H1 (cell line): Measurements from ENCODE around the gene ARHGAP35. TPM values are rescaled to one million over a fixed set of nuclear protein-coding genes. Genes with fewer than 3 reads are reported as not detected.

Experiments
- CTCF ChIA-PET: fragments of 300-600 bp; sonication (Branson Sonifier 250); formaldehyde crosslinking; loops from one replicate; lab custom pipeline; 2021; ENCODE audit not compliant: partially characterized antibody; lab: Charles Lee
- POLR2A ChIA-PET: fragments of 300-600 bp; sonication (Branson Sonifier 250); formaldehyde crosslinking; loops from one replicate; lab custom pipeline; 2021; ENCODE audit warnings: inconsistent platforms; ENCODE audit not compliant: partially characterized antibody; lab: Charles Lee
- DNase-seq, 2 experiments: peaks; one replicate each; pipeline versions ENCODE4 v3.0.0 to v3.0.0-alpha.2; 2010 to 2022; ENCODE audit warnings: low spot score in 2 of 2, low read depth in 1 of 2, mixed read lengths in 1 of 2
- FAIRE-seq: peaks from 2 replicates; lab custom pipeline; 2011; peaks lifted over from hg19 to GRCh38; lab: Jason Lieb, UNC
- H2AFZ ChIP-seq: 2 replicates; pipeline ENCODE4 v1.8.1; 2012; ENCODE audit warnings: low read length, inconsistent platforms
- H2AK5ac ChIP-seq: 2 replicates; pipeline ENCODE4 v1.6.1; 2013; ENCODE audit warnings: low read depth, low read length
- H2BK120ac ChIP-seq: replicated peaks from 2 replicates; pipeline ENCODE3; 2013; ENCODE audit warnings: low read depth, low read length, inconsistent platforms
- H2BK12ac ChIP-seq: 2 replicates; pipeline ENCODE4 v1.6.1; 2013; ENCODE audit warnings: low read depth, low read length
- H2BK15ac ChIP-seq: 2 replicates; pipeline ENCODE4 v1.6.1; 2013; ENCODE audit warnings: low read length
- H2BK20ac ChIP-seq: 2 replicates; pipeline ENCODE4 v1.6.1; 2013; ENCODE audit warnings: low read length
- H2BK5ac ChIP-seq: 2 replicates; pipeline ENCODE4 v1.6.1; 2013; ENCODE audit warnings: low read depth, low read length
- H3K14ac ChIP-seq: 2 replicates; pipeline ENCODE4 v1.6.1; 2013; ENCODE audit warnings: inconsistent platforms; ENCODE audit not compliant: insufficient read length
- H3K18ac ChIP-seq: 2 replicates; pipeline ENCODE4 v1.6.1; 2013; ENCODE audit warnings: low read length; ENCODE audit errors: extremely low read depth
- H3K23ac ChIP-seq: 2 replicates; pipeline ENCODE4 v1.6.1; 2013; ENCODE audit warnings: inconsistent platforms; ENCODE audit not compliant: insufficient read length
- H3K23me2 ChIP-seq: 2 replicates; pipeline ENCODE4 v1.6.1; 2013; ENCODE audit warnings: low read depth, low read length
- H3K27ac ChIP-seq: 2 replicates; pipeline ENCODE4 v1.6.1; 2011; ENCODE audit warnings: low read depth, low read length, inconsistent platforms
- H3K27me3 ChIP-seq, 4 experiments: replicated peaks in 1 of 4; 1 replicate in 1 of 4; 2 replicates in 3 of 4; pipeline versions ENCODE4 v1.6.1 to v1.8.1; 2011 to 2013; ENCODE audit warnings: low read length in 3 of 4, mild to moderate bottlenecking in 3 of 4, inconsistent platforms in 2 of 4, mixed read lengths in 2 of 4, moderate library complexity in 1 of 4; ENCODE audit not compliant: control insufficient read depth in 3 of 4, insufficient read depth in 3 of 4; ENCODE audit errors: extremely low read depth in 1 of 4
- H3K36me3 ChIP-seq, 4 experiments: 2 replicates each; pipeline versions ENCODE4 v1.6.1 to v1.8.1; 2011 to 2013; ENCODE audit warnings: mild to moderate bottlenecking in 4 of 4, low read length in 3 of 4, moderate library complexity in 2 of 4, control low read depth in 1 of 4, inconsistent platforms in 1 of 4; ENCODE audit not compliant: insufficient read depth in 4 of 4, control insufficient read depth in 2 of 4
- H3K4ac ChIP-seq: replicated peaks from 2 replicates; pipeline ENCODE3; 2013; ENCODE audit warnings: low read length, low read depth, mixed read lengths, inconsistent platforms; ENCODE audit not compliant: insufficient read length
- H3K4me1 ChIP-seq, 4 experiments: replicated peaks in 1 of 4; 1 replicate in 1 of 4; 2 replicates in 3 of 4; pipeline versions ENCODE4 v1.6.1 to v1.8.1; 2011 to 2013; ENCODE audit warnings: low read length in 3 of 4, inconsistent platforms in 2 of 4, mixed read lengths in 1 of 4; ENCODE audit not compliant: insufficient read depth in 4 of 4, control insufficient read depth in 3 of 4
- H3K4me2 ChIP-seq, 2 experiments: 2 replicates each; pipeline versions ENCODE4 v1.6.1 to v1.8.1; 2011 to 2013; ENCODE audit warnings: low read depth in 2 of 2, low read length in 2 of 2, control low read depth in 1 of 2, inconsistent platforms in 1 of 2, mild to moderate bottlenecking in 1 of 2; ENCODE audit not compliant: insufficient read depth in 1 of 2
- H3K4me3 ChIP-seq, 4 experiments: fragments of 200-600, 300-600 bp in 1 of 4; sonication (generic), shearing (Covaris generic), sonication (Bioruptor Twin) in 1 of 4; 2 replicates each; pipeline versions ENCODE4 v1.5.1 to v1.8.1; 2011 to 2016; ENCODE audit warnings: low read length in 4 of 4, low read depth in 3 of 4, control low read depth in 2 of 4, inconsistent platforms in 2 of 4, mild to moderate bottlenecking in 2 of 4, mixed read lengths in 1 of 4, moderate library complexity in 1 of 4; ENCODE audit not compliant: insufficient read depth in 2 of 4; ENCODE audit errors: extremely low read depth in 1 of 4
- H3K56ac ChIP-seq: replicated peaks from 2 replicates; pipeline ENCODE3; 2013; ENCODE audit warnings: low read depth, mild to moderate bottlenecking, mixed read lengths, low read length, inconsistent platforms; ENCODE audit not compliant: insufficient read length
- H3K79me1 ChIP-seq: 2 replicates; pipeline ENCODE4 v1.6.1; 2013; ENCODE audit warnings: low read depth, low read length, control low read depth
- H3K79me2 ChIP-seq, 2 experiments: 2 replicates each; pipeline versions ENCODE4 v1.6.1 to v1.8.1; 2012 to 2013; ENCODE audit warnings: low read length in 2 of 2, mild to moderate bottlenecking in 2 of 2, inconsistent platforms in 1 of 2; ENCODE audit not compliant: insufficient read depth in 2 of 2, control insufficient read depth in 1 of 2
- H3K9ac ChIP-seq, 4 experiments: replicated peaks in 1 of 4; 1 replicate in 1 of 4; 2 replicates in 3 of 4; pipeline versions ENCODE4 v1.6.1 to v1.8.1; 2011 to 2013; ENCODE audit warnings: low read depth in 3 of 4, low read length in 3 of 4, control low read depth in 2 of 4, mild to moderate bottlenecking in 2 of 4, moderate library complexity in 2 of 4, inconsistent platforms in 1 of 4; ENCODE audit errors: extremely low read depth in 1 of 4
- H3K9me3 ChIP-seq, 2 experiments: 2 replicates each; pipeline versions ENCODE4 v1.6.1 to v1.8.1; 2012 to 2013; ENCODE audit warnings: mild to moderate bottlenecking in 2 of 2, moderate library complexity in 2 of 2, control low read depth in 1 of 2, inconsistent platforms in 1 of 2, low read depth in 1 of 2, low read length in 1 of 2, mixed read lengths in 1 of 2; ENCODE audit not compliant: insufficient read depth in 2 of 2
- H4K20me1 ChIP-seq, 2 experiments: replicated peaks in 1 of 2; 2 replicates each; pipeline versions ENCODE3 to v1.8.1; 2011 to 2013; ENCODE audit warnings: inconsistent platforms in 2 of 2, low read length in 2 of 2, mild to moderate bottlenecking in 1 of 2; ENCODE audit not compliant: insufficient read depth in 2 of 2, control insufficient read depth in 1 of 2
- H4K5ac ChIP-seq: 2 replicates; pipeline ENCODE4 v1.6.1; 2013; ENCODE audit warnings: low read length, low read depth, mixed read lengths, inconsistent platforms; ENCODE audit not compliant: insufficient read length
- H4K8ac ChIP-seq: 2 replicates; pipeline ENCODE4 v1.8.0; 2013; ENCODE audit warnings: mild to moderate bottlenecking, moderate library complexity, low read length, inconsistent platforms; ENCODE audit not compliant: insufficient read depth; ENCODE audit errors: extremely low read depth
- H4K91ac ChIP-seq: replicated peaks from 2 replicates; pipeline ENCODE3; 2013; ENCODE audit warnings: low read length, mixed read lengths, inconsistent platforms; ENCODE audit not compliant: insufficient read length
- WGBS, 2 experiments: shearing (Covaris generic) in 1 of 2; methylation state at CpG; one replicate each; pipeline versions ENCODE4 v1.1.6 to v1.1.7; 2013 to 2015; ENCODE audit warnings: low lambda C conversion rate in 2 of 2, mixed read lengths in 2 of 2, inconsistent platforms in 1 of 2, low coverage in 1 of 2, missing lambda C conversion rate in 1 of 2; ENCODE audit not compliant: insufficient replicate concordance in 2 of 2, insufficient coverage in 1 of 2, insufficient read length in 1 of 2; ENCODE audit errors: extremely low coverage in 1 of 2, missing lambda C conversion rate in 1 of 2; 5-methylcytosine and 5-hydroxymethylcytosine counted together
- polyA plus RNA-seq, 7 experiments: library from polyadenylated mRNA; depleted of rRNA in 3 of 7; stranded (reverse) in 5 of 7; unstranded in 2 of 7; fragments of >200 nt in 5 of 7; fragments of 200-250 nt in 2 of 7; gene quantifications; 1 replicate in 5 of 7; 2 replicates in 1 of 7; 4 replicates in 1 of 7; pipeline versions ENCODE4 v1.2.1 to v1.2.3, GENCODE V29; 2011 to 2013; ENCODE audit warnings: missing spikeins in 2 of 7, mixed read lengths in 2 of 7
- total RNA-seq: library from RNA; stranded (reverse); fragmentation: NEBNext Ultra II Directional; extraction: Animal tissue kit (Norgen Biotek cat#: 25700); gene quantifications from 2 replicates; pipeline ENCODE4 v1.2.1, GENCODE V29; 2021

Gene ARHGAP35
- total and polyA plus RNA-seq, 2 of the 8 experiments (the other 6 are each of a cell fraction or from before 2014, with no cell fraction given) = 29.7 to 64.5 TPM

GRCh38 chr19:46878613-46879375 is 18.0 kb downstream of the ARHGAP35 start:
- Histone ChIP-seq H3K4me1 (peaks cover 0 to 3% (median 1%) of the 10 kb centered on the region in 4 experiments; a peak in 2 of 7 replicates), H2BK15ac (no peak overlapping the region), H3K23ac (no peak overlapping the region), H3K79me2 (peaks cover 0 to 46% of the 10 kb centered on the region in 2 experiments; a peak in 2 of 4 replicates), H3K9me3 (no peaks in the 10 kb centered on the region), H3K9ac (no peak overlapping the region), H2BK20ac (no peak overlapping the region), H2BK5ac (no peak overlapping the region), H3K27me3 (no peaks in the 10 kb centered on the region), H3K4me2 (no peak overlapping the region), H3K79me1 (peaks cover 7% of the 10 kb centered on the region), H4K8ac (no peak overlapping the region), H2BK120ac (no peak overlapping the region), H2AK5ac (no peak overlapping the region), H2BK12ac (no peak overlapping the region; the same call in 1 of the 2 replicates), H4K91ac (no peak overlapping the region), H3K4ac (no peak overlapping the region), H3K27ac (no peak overlapping the region), H2AFZ (no peak overlapping the region), H3K56ac (no peak overlapping the region), H3K4me3 (no peak overlapping the region), H4K5ac (no peak overlapping the region), H3K36me3 (no peaks in the 10 kb centered on the region), H3K14ac (no peak overlapping the region), H4K20me1 (peaks cover 0 to 4% of the 10 kb centered on the region in 2 experiments), H3K23me2 (no peaks in the 10 kb centered on the region), H3K18ac (no peak overlapping the region)
- FAIRE-seq (no peak), DNase-seq (no peak)
- CTCF ChIA-PET = interaction anchor here (0.5 to 1.4 kb wide), 3 partner anchors 35 to 1458 kb away, joined by 3 read pairs; no protein-coding TSS in a partner anchor
- POLR2A ChIA-PET = interaction anchor here (0.7 to 12.0 kb wide), 6 partner anchors 11 to 94 kb away, joined by 3 to 102 read pairs (median 6); partner anchors contain the start of gene ARHGAP35
- 91% methylated on average over 9 of the region's 9 CpGs; no CpG with 5 or more reads in 1 of the 2 experiments for WGBS, 2 experiments
